GM23248 (cell line): Measurements from ENCODE around the gene FCER2. TPM values are rescaled to one million over a fixed set of nuclear protein-coding genes. Genes with fewer than 3 reads are reported as not detected.
"Not testable (repeated sequence)": the region's sequence is repeated elsewhere in the genome, so short reads cannot be mapped to it uniquely, and the experiment has no call there.

ENCODE experiments used
- DNase-seq: peaks from one replicate; pipeline ENCODE4 v3.0.0-alpha.2; 2015
- H2AFZ ChIP-seq: fragments of 200-600 bp; sonication (generic); 2 replicates; pipeline ENCODE4 v1.6.1; 2016; ENCODE audit warnings: antibody characterized with exemption
- H3F3A ChIP-seq: fragments of 200-600 bp; sonication (generic); 2 replicates; pipeline ENCODE4 v1.6.1; 2016; ENCODE audit warnings: mild to moderate bottlenecking, antibody characterized with exemption, mixed run types; ENCODE audit not compliant: insufficient read depth
- H3K27ac ChIP-seq: fragments of 200-600 bp; sonication (generic); 2 replicates; pipeline ENCODE4 v1.5.1; 2016; ENCODE audit warnings: mild to moderate bottlenecking
- H3K27me3 ChIP-seq: fragments of 200-600 bp; sonication (generic); replicated peaks from 2 replicates; pipeline ENCODE4 v1.6.1; 2016; ENCODE audit warnings: mild to moderate bottlenecking; ENCODE audit not compliant: insufficient read depth
- H3K36me3 ChIP-seq: fragments of 200-600 bp; sonication (generic); 2 replicates; pipeline ENCODE4 v1.6.1; 2016; ENCODE audit warnings: low read depth, mild to moderate bottlenecking
- H3K4me1 ChIP-seq: fragments of 200-600 bp; sonication (generic); 2 replicates; pipeline ENCODE4 v1.6.1; 2016; ENCODE audit warnings: mild to moderate bottlenecking; ENCODE audit not compliant: insufficient read depth
- H3K4me2 ChIP-seq: fragments of 200-600 bp; sonication (generic); one replicate; pipeline ENCODE4 v1.6.1; 2016; ENCODE audit warnings: mild to moderate bottlenecking; ENCODE audit not compliant: unreplicated experiment
- H3K4me3 ChIP-seq: fragments of 200-600 bp; sonication (generic); 2 replicates; pipeline ENCODE4 v1.5.1; 2016; ENCODE audit warnings: mild to moderate bottlenecking
- H3K79me2 ChIP-seq: fragments of 200-600 bp; sonication (generic); 2 replicates; pipeline ENCODE4 v1.6.1; 2016; ENCODE audit warnings: mild to moderate bottlenecking; ENCODE audit not compliant: insufficient read depth
- H3K9ac ChIP-seq: fragments of 200-600 bp; sonication (generic); 2 replicates; pipeline ENCODE4 v1.6.1; 2016; ENCODE audit warnings: mild to moderate bottlenecking
- H3K9me2 ChIP-seq: fragments of 200-600 bp; sonication (generic); 2 replicates; pipeline ENCODE4 v1.6.1; 2016; ENCODE audit warnings: mixed run types, mild to moderate bottlenecking, moderate library complexity; ENCODE audit not compliant: insufficient read depth
- H3K9me3 ChIP-seq: fragments of 200-600 bp; sonication (generic); one replicate; pipeline ENCODE4 v1.6.1; 2017; ENCODE audit warnings: low read depth
- H4K20me1 ChIP-seq: fragments of 200-600 bp; sonication (generic); 2 replicates; pipeline ENCODE4 v1.6.0; 2016; ENCODE audit not compliant: insufficient read depth
- EZH2 ChIP-seq: fragments of 200-600 bp; sonication (generic); IDR thresholded peaks from 2 replicates; pipeline ENCODE4 v1.6.1; 2018; ENCODE audit warnings: antibody characterized with exemption, mild to moderate bottlenecking; ENCODE audit not compliant: insufficient read depth, poor library complexity, severe bottlenecking
- EZH2phosphoT487 ChIP-seq: fragments of 200-600 bp; sonication (generic); IDR thresholded peaks from 2 replicates; pipeline ENCODE4 v1.6.1; 2018; ENCODE audit warnings: antibody characterized with exemption, moderate library complexity, mild to moderate bottlenecking, low read depth; ENCODE audit not compliant: insufficient read depth
- WGBS, 2 experiments: methylation state at CpG; one replicate each; pipeline ENCODE4 v1.1.6; 2015 to 2017; ENCODE audit warnings: low lambda C conversion rate in 2 of 2, low coverage in 1 of 2; ENCODE audit errors: missing lambda C conversion rate in 2 of 2; 5-methylcytosine and 5-hydroxymethylcytosine counted together
- in situ Hi-C: fragments of 300-500 bp; cut with MboI; formaldehyde crosslinking; loops from 2 replicates; pipeline ENCODE4 v1.15.0; 2020
- polyA plus RNA-seq: library from polyadenylated mRNA; unstranded; fragments of >200 nt; fragmentation: Nextera tagmentation; extraction: Ambion mirVana; gene quantifications from 2 replicates; pipeline ENCODE4 v1.2.1, GENCODE V29; 2016
- total RNA-seq: library from RNA; depleted of rRNA; stranded (reverse); fragments of >200 nt; shearing (Covaris generic); gene quantifications from 2 replicates; pipeline ENCODE4 v1.2.3, GENCODE V29; 2014

FCER2 gene
- total and polyA plus RNA-seq, 2 experiments from 2014 or later, result not detected

DNA sequence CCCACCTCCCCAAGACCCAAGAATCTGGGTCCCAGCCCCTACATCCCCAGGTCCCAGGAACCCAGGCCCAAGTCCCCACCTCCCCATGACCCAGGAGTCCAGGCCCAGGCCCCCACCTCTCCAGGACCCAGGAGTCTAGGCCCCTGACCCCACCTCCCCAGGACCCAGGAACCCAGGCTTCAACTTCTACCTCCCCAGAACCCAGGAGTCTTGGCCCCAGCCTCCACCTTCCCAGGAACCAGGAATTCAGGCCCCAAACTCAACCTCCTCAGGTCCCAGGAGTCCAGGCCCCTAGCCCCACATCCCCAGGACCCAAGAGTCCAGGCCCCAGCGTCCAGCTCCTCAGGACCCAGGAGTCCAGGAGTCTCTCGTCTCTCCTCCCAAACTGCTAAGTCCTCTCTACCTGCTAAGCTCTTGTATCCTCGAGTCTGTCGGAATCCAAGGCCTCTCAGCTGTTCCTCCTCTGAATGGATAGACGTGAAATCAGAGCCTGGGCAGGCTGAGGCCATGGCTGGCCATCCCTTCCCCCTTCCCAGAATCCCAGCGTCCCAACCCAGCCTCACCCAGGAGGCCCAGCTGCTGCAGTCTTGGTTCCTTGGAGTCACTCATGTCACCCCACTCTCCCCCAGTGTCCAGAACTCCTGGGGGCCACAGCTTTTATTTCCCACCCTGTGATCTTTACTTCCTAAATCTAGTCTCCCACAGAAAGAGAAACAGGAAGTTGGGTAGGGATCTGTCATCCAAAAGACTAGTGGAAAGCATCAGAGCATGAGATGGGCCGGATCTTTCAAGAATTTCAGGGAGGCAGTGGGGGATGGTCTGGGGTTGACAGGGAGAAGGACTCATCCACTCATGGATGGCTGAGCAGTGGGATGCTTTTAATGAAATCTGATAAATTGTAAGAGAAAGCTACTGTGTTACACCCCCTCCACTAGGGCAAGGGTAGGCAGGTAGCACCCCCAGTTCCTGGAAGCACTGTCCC lies 45.3 kb upstream of the FCER2 start, which contains the start of gene CD209:
Gene CD209 (minus strand): TSS at position 632 of the 982 bp plus-strand sequence. CDS start 23 bp downstream, at position 609.
- DNase-seq, result no peak
- no peaks in the 10 kb centered on the region for H3K79me2 ChIP-seq
- H3F3A ChIP-seq, result no peaks in the 10 kb centered on the region
- H2AFZ ChIP-seq, result no peak within 1 kb of the TSS
- no peak for TF ChIP-seq EZH2phosphoT487
- no peak for TF ChIP-seq EZH2
- WGBS, 2 experiments, result 36 to 40% methylated on average over 7 of the region's 7 CpGs
- H3K27me3 ChIP-seq, result peaks cover 28% of the 10 kb centered on the region
- H4K20me1 ChIP-seq, result no peaks in the 10 kb centered on the region
- in situ Hi-C loops, result no loop called here
- no peak within 1 kb of the TSS for H3K4me3 ChIP-seq
- no peaks in the 10 kb centered on the region for H3K36me3 ChIP-seq
- no peaks in the 10 kb centered on the region for H3K9me3 ChIP-seq
- no peaks in the 10 kb centered on the region for H3K4me1 ChIP-seq
- H3K9ac ChIP-seq, result no peak within 1 kb of the TSS
- no peak within 1 kb of the TSS for H3K27ac ChIP-seq
- no peaks in the 10 kb centered on the region for H3K9me2 ChIP-seq
- H3K4me2 ChIP-seq, result no peak within 1 kb of the TSS

DNA sequence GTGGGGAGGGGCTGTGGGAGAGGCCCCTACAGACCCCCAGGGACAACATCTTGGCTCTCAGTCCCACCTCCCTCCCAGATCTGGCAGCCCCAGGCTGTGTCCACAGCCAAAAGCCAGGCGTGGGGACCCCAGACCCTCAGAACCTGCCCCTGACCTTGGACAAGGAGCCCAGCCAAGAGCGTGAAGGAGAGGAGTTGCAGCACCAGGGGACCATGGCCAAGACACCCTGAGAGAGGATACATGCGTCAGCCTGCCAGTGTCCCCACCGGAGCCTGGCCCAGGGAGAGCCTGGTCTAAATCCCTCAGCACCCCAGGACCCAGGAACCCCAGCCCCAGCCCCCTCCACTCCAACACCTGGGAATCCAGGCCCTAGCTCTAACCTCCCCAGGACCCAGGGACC lies 44.4 kb upstream of the FCER2 start:
- H3K27ac ChIP-seq, in situ Hi-C loops, H3K9ac ChIP-seq, H3K4me2 ChIP-seq, H4K20me1 ChIP-seq, H2AFZ ChIP-seq, H3K79me2 ChIP-seq, H3K36me3 ChIP-seq, H3K9me3 ChIP-seq, DNase-seq, H3F3A ChIP-seq, H3K9me2 ChIP-seq, H3K4me1 ChIP-seq, H3K4me3 ChIP-seq: not testable (repeated sequence)
- H3K27me3 ChIP-seq, result peaks cover 37% of the 10 kb centered on the region
- 45 to 51% methylated on average over 4 of the region's 4 CpGs for WGBS, 2 experiments

DNA sequence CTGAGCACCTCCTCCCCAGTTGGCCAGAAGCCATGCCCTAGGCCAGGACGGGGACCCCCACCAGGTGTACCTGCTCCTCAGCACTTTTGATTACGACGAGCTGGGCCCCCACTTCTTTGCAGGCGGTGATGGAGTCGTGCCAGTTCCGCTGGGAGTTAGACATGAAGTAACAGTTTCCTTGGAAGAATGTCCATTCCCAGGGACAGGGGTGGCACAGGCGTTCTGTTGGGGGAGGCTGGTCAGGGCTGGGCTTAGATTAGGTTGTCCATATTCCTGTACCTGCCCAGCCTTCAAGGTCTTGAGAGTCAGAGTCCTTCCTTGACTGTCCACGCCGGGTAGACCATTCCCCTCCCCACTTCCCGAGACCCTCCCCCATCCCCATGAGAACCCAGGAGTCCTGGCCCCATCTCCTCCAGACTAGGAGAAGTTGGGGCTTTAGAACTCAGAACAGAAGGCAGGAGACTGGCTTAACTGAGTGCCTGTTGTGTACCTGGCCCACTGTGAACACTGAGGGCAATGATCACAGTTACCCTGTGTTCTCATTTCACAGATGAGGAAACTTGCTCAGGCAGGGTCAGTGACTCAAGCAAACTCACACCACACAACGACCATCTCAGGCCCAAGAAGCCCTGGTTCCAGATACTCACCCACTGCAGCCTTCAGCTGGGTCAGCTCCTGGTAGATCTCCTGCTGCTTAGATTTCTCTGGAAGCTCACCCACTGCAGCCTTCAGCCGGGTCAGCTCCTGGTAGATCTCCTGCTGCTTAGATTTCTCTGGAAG lies 43.1 kb upstream of the FCER2 start:
- H3K36me3 ChIP-seq, result no peaks in the 10 kb centered on the region
- no peak overlapping the region for H3K4me3 ChIP-seq
- H3K9me3 ChIP-seq, result no peaks in the 10 kb centered on the region
- no peak for DNase-seq
- no peaks in the 10 kb centered on the region for H4K20me1 ChIP-seq
- no peaks in the 10 kb centered on the region for H3K79me2 ChIP-seq
- no peak overlapping the region for H3K27ac ChIP-seq
- TF ChIP-seq EZH2 (no peak), EZH2phosphoT487 (no peak)
- no peaks in the 10 kb centered on the region for H3K9me2 ChIP-seq
- peaks cover 38% of the 10 kb centered on the region for H3K27me3 ChIP-seq
- 36 to 41% methylated on average over 10 to 12 of the region's 12 CpGs for WGBS, 2 experiments
- in situ Hi-C loops, result no loop called here
- no peak overlapping the region for H2AFZ ChIP-seq
- H3K9ac ChIP-seq, result no peak overlapping the region
- H3K4me1 ChIP-seq, result no peaks in the 10 kb centered on the region
- H3F3A ChIP-seq, result no peaks in the 10 kb centered on the region
- no peak overlapping the region for H3K4me2 ChIP-seq

DNA sequence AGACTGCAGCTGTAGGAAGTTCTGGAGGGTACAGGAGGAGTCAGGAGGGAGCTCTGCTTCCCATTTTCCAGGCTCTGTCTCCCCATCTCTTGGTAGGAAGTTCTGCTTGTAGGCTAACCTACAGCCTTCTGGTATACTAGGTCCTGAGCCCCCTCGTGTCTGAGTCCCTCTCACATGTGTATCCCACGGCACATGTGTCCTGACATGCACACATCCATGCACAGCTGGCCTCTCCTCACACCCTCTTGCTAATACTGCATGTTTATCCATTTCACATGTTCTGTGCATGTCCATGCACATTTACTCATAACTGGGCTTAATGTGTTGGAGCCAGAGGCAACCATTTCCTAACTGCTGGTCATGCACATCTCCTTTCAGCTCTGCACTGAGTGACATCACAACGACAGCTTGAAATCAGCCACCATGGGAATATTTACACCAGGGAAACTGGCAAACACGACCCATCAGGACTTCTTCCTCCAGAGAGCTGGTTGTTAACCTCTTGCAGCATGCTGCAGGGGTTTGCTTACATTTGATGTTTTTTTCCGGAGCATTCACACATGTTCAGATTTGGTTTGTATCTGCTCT lies 42.4 kb upstream of the FCER2 start:
- no peaks in the 10 kb centered on the region for H3F3A ChIP-seq
- H3K9ac ChIP-seq, result no peak overlapping the region
- 28% methylated on average over 5 of the region's 5 CpGs for WGBS, 2 experiments
- H2AFZ ChIP-seq, result no peak overlapping the region
- no peak overlapping the region for H3K27ac ChIP-seq
- no peak for TF ChIP-seq EZH2
- no peak for TF ChIP-seq EZH2phosphoT487
- no peaks in the 10 kb centered on the region for H4K20me1 ChIP-seq
- no peaks in the 10 kb centered on the region for H3K4me1 ChIP-seq
- H3K9me2 ChIP-seq, result no peaks in the 10 kb centered on the region
- H3K4me3 ChIP-seq, result no peak overlapping the region
- H3K27me3 ChIP-seq, result peaks cover 45% of the 10 kb centered on the region
- no peaks in the 10 kb centered on the region for H3K9me3 ChIP-seq
- DNase-seq, result no peak
- no peaks in the 10 kb centered on the region for H3K79me2 ChIP-seq
- H3K36me3 ChIP-seq, result no peaks in the 10 kb centered on the region
- in situ Hi-C loops, result no loop called here
- H3K4me2 ChIP-seq, result no peak overlapping the region
